K562 (cell line): Measurements from ENCODE around the gene COL26A1. TPM values are rescaled to one million over a fixed set of nuclear protein-coding genes. Genes with fewer than 3 reads are reported as not detected.

Source experiments
- ATAC-seq: fragments of 200-7000 bp; cut with Tn5 transposase; 3 replicates; pipeline ENCODE4 v1.9.1; 2020; ENCODE audit warnings: moderate library complexity
- BruUV-seq: library from RNA; stranded (reverse); fragments of 400-500 nt; replicated peaks from 2 replicates; lab custom pipeline; 2021; lab: Mats Ljungman, UMichigan
- CTCF ChIA-PET: fragments of 300-600 bp; formaldehyde crosslinking; extraction: SDS; loops from one replicate; lab custom pipeline; 2021; ENCODE audit warnings: low intra/inter-chr PET ratio; lab: Yijun Ruan, JAX
- POLR2A ChIA-PET: fragments of 300-600, 350-650 bp; sonication (Branson Sonifier 250); formaldehyde crosslinking; extraction: SDS; loops from one replicate; lab custom pipeline; 2021; ENCODE audit warnings: antibody characterized with exemption, inconsistent platforms; lab: Yijun Ruan, JAX
- DNase-seq, 4 experiments: peaks; one replicate each; pipeline versions ENCODE4 v3.0.0 to v3.0.0-alpha.2; 2011 to 2018; ENCODE audit warnings: low spot score in 3 of 4, mixed read lengths in 3 of 4; ENCODE audit errors: extremely low read depth in 1 of 4
- FAIRE-seq: peaks from 2 replicates; lab custom pipeline; 2011; peaks lifted over from hg19 to GRCh38; lab: Jason Lieb, UNC
- H2AFZ ChIP-seq: 2 replicates; pipeline ENCODE4 v1.6.0; 2011; ENCODE audit warnings: low read depth, low read length, control low read depth, inconsistent platforms
- H3K27ac ChIP-seq: fragments of 200-600 bp; 3 replicates; pipeline ENCODE4 v1.8.0; 2011; ENCODE audit warnings: low read depth, mild to moderate bottlenecking, control low read depth, inconsistent platforms, low read length, moderate library complexity, mixed read lengths; ENCODE audit errors: extremely low read depth
- H3K27me3 ChIP-seq, 2 experiments: fragments of 300-600 bp in 1 of 2; 2 replicates in 1 of 2; 3 replicates in 1 of 2; pipeline versions ENCODE4 v1.6.0 to v1.8.0; 2011; ENCODE audit warnings: inconsistent platforms in 2 of 2, low read length in 2 of 2, mild to moderate bottlenecking in 1 of 2, mixed read lengths in 1 of 2, moderate library complexity in 1 of 2; ENCODE audit not compliant: control insufficient read depth in 2 of 2, insufficient read depth in 2 of 2
- H3K36me3 ChIP-seq: fragments of 300-600 bp; 3 replicates; pipeline ENCODE4 v1.8.0; 2011; ENCODE audit warnings: mild to moderate bottlenecking, low read length, inconsistent platforms; ENCODE audit not compliant: control insufficient read depth, insufficient read depth
- H3K4me1 ChIP-seq, 2 experiments: fragments of 200-600 bp in 1 of 2; replicated peaks in 1 of 2; 2 replicates in 1 of 2; 3 replicates in 1 of 2; pipeline versions ENCODE4 v1.5.1 to v1.8.0; 2011; ENCODE audit warnings: inconsistent platforms in 2 of 2, low read length in 2 of 2, mild to moderate bottlenecking in 1 of 2, mixed read lengths in 1 of 2, moderate library complexity in 1 of 2; ENCODE audit not compliant: control insufficient read depth in 2 of 2, insufficient read depth in 2 of 2
- H3K4me2 ChIP-seq: 2 replicates; pipeline ENCODE4 v1.6.1; 2011; ENCODE audit warnings: low read length, control low read depth, inconsistent platforms, mixed read lengths; ENCODE audit not compliant: insufficient read depth
- H3K4me3 ChIP-seq: fragments of 200-600 bp; sonication (generic), shearing (Covaris generic); 2 replicates; pipeline ENCODE4 v1.5.1; 2016; ENCODE audit warnings: control low read depth, inconsistent platforms
- H3K79me2 ChIP-seq: fragments of 200-600 bp; 3 replicates; pipeline ENCODE4 v1.8.0; 2011; ENCODE audit warnings: low read length, inconsistent platforms; ENCODE audit not compliant: control insufficient read depth, insufficient read depth
- H3K9ac ChIP-seq, 2 experiments: 2 replicates each; pipeline versions ENCODE4 v1.6.0 to v1.6.1; 2011; ENCODE audit warnings: low read depth in 2 of 2, low read length in 2 of 2, control low read depth in 1 of 2, inconsistent platforms in 1 of 2, mild to moderate bottlenecking in 1 of 2, mixed read lengths in 1 of 2; ENCODE audit not compliant: insufficient read depth in 1 of 2
- H3K9me1 ChIP-seq: one replicate; pipeline ENCODE4 v1.6.0; 2011; ENCODE audit warnings: inconsistent platforms, mild to moderate bottlenecking, low read length, moderate library complexity; ENCODE audit not compliant: control insufficient read depth, insufficient read depth
- H3K9me3 ChIP-seq: replicated peaks from 2 replicates; pipeline ENCODE4 v1.5.1; 2011; ENCODE audit warnings: low read depth, low read length, inconsistent platforms; ENCODE audit not compliant: control insufficient read depth, insufficient read depth
- H4K20me1 ChIP-seq: replicated peaks from 2 replicates; pipeline ENCODE4 v1.6.1; 2011; ENCODE audit warnings: low read length, inconsistent platforms, mixed read lengths; ENCODE audit not compliant: control insufficient read depth, insufficient read depth
- ATF7 ChIP-seq: fragments of 450-650 bp; IDR thresholded peaks from 2 replicates; pipeline ENCODE4 v1.7.1; 2014; ENCODE audit warnings: mild to moderate bottlenecking, moderate library complexity
- IRF9 ChIP-seq: fragments of 450-650 bp; IDR thresholded peaks from 2 replicates; pipeline ENCODE4 v1.6.1; 2016; ENCODE audit warnings: missing biosample characterization, missing genetic modification characterization
- MAFF ChIP-seq: IDR thresholded peaks from 2 replicates; pipeline ENCODE4 v1.6.1; 2012; ENCODE audit warnings: low read length, improper control_type of control experiment
- PATZ1 ChIP-seq: fragments of 250-450 bp; sonication (Bioruptor Pico); IDR thresholded peaks from 2 replicates; pipeline ENCODE4 v1.5.0; 2020; ENCODE audit warnings: mild to moderate bottlenecking, borderline replicate concordance
- RBM34 ChIP-seq: fragments of 200-400 bp; formaldehyde crosslinking; IDR thresholded peaks from 2 replicates; pipeline ENCODE4 v1.6.1; 2018; ENCODE audit warnings: low read length, borderline replicate concordance; ENCODE audit not compliant: insufficient read depth
- SREBF1 ChIP-seq: fragments of 150-350 bp; IDR thresholded peaks from 2 replicates; pipeline ENCODE4 v1.6.1; 2014; ENCODE audit warnings: antibody characterized with exemption, low read depth, low read length, borderline replicate concordance
- ZBTB26 ChIP-seq: fragments of 450-650 bp; formaldehyde crosslinking; IDR thresholded peaks from 2 replicates; pipeline ENCODE4 v1.4.0; 2022; ENCODE audit warnings: missing genetic modification characterization
- ZC3H4 ChIP-seq: sonication (generic); formaldehyde crosslinking; IDR thresholded peaks from 2 replicates; pipeline ENCODE4 v1.9.0; 2021; ENCODE audit warnings: missing genetic modification reagents, borderline replicate concordance
- ZNF431 ChIP-seq: sonication (generic); formaldehyde crosslinking; IDR thresholded peaks from 2 replicates; pipeline ENCODE4 v1.8.0; 2022; ENCODE audit warnings: mild to moderate bottlenecking, missing genetic modification reagents
- ZNF717 ChIP-seq: fragments of 250-450 bp; sonication (Bioruptor Pico); IDR thresholded peaks from 2 replicates; pipeline ENCODE4 v1.5.0; 2021
- WGBS: fragments of 100-300 bp; shearing (Covaris generic); methylation state at CpG from one replicate; pipeline ENCODE4 v1.1.6; 2016; ENCODE audit warnings: low coverage, mixed read lengths; ENCODE audit not compliant: insufficient coverage; ENCODE audit errors: missing lambda C conversion rate; 5-methylcytosine and 5-hydroxymethylcytosine counted together
- in situ Hi-C: fragments of 300-500 bp; cut with MboI; formaldehyde crosslinking; loops from 4 replicates; pipeline ENCODE4 v1.15.0; 2018; ENCODE audit warnings: inconsistent platforms, mixed read lengths
- intact Hi-C: fragments of 100-400 bp; cut with micrococcal nuclease; formaldehyde crosslinking; loops from 2 replicates; pipeline ENCODE4 v1.14.2; 2022
- polyA plus RNA-seq, 8 experiments: library from polyadenylated mRNA; depleted of rRNA in 4 of 8; stranded (reverse) in 5 of 8; unstranded in 3 of 8; fragments of >200 nt; fragmentation: Nextera tagmentation in 2 of 8; fragmentation: Illumina TruSeq in 1 of 8; extraction: Ambion mirVana in 2 of 8; extraction: Trizol in 1 of 8; gene quantifications; 2 replicates each; pipeline versions ENCODE4 v1.2.1 to v1.2.3, GENCODE V29; 2011 to 2014; ENCODE audit warnings: inconsistent platforms in 1 of 8, missing spikeins in 1 of 8
- total RNA-seq, 7 experiments: library from RNA; depleted of rRNA in 6 of 7; stranded (reverse); fragments of >200 nt in 6 of 7; fragmentation: Illumina TruSeq in 2 of 7; extraction: Trizol in 2 of 7; gene quantifications; 2 replicates each; pipeline versions ENCODE4 v1.2.1 to v1.2.3, GENCODE V29; 2011 to 2021; ENCODE audit warnings: low replicate concordance in 1 of 7

Gene COL26A1
- total and polyA plus RNA-seq, 9 of the 15 experiments (the other 6 are each of a cell fraction or from before 2014, with no cell fraction given), result 0.04 to 0.39 (median 0.07) TPM; not detected in 5

GRCh38 chr7:101605611-101606497, 243.2 kb downstream of the COL26A1 start:
- no peak overlapping the region for H3K4me2 ChIP-seq
- H4K20me1 ChIP-seq, result 0 out of 2 replicates have a peak, but pooled peaks cover 11% of the 10 kb centered on the region
- no TSS peak for BruUV-seq
- H3K9ac ChIP-seq, result peak overlapping the region in 1 of 2 experiments; percentile 79; a peak in 1 of 4 replicates
- no peak overlapping the region for H3K27ac ChIP-seq
- WGBS, result 44% methylated on average over 26 of the region's 26 CpGs
- DNase-seq, result no peak
- no peak overlapping the region for H3K4me3 ChIP-seq
- H3K4me1 ChIP-seq, result peaks cover 0 to 14% of the 10 kb centered on the region in 2 experiments; a peak in 2 of 5 replicates
- H3K36me3 ChIP-seq, result no peaks in the 10 kb centered on the region
- no peak for FAIRE-seq
- no peaks in the 10 kb centered on the region for H3K9me1 ChIP-seq
- in situ Hi-C loops, result no loop called here
- no peak for ATAC-seq
- TF ChIP-seq IRF9, result no peak
- no peak for TF ChIP-seq ZNF431 (CRISPR knock-in tag)
- no peak for TF ChIP-seq SREBF1
- TF ChIP-seq ATF7, result no peak
- TF ChIP-seq ZNF717 (CRISPR knock-in tag), result no peak
- no peak for TF ChIP-seq ZBTB26 (CRISPR knock-in tag)
- TF ChIP-seq MAFF, result no peak
- no peak for TF ChIP-seq PATZ1 (CRISPR knock-in tag)
- no peak for TF ChIP-seq ZC3H4
- no peak for TF ChIP-seq RBM34
- TF ChIP-seq, all 486 proteins: peak for 0
- intact Hi-C loops, result no loop called here
- ChIA-PET POLR2A (interaction anchor here (0.5 to 1.8 kb wide), 4 partner anchors 10 to 250 kb away, joined by 3 to 4 read pairs (median 3); no protein-coding TSS in a partner anchor), CTCF (no interaction called here)
- Histone ChIP-seq H3K27me3 (peaks cover 8 to 46% of the 10 kb centered on the region in 2 experiments; a peak in 4 of 5 replicates), H3K9me3 (no peaks in the 10 kb centered on the region), H3K79me2 (no peaks in the 10 kb centered on the region), H2AFZ (no peak overlapping the region)
